Measurements from ENCODE around the gene CNKSR3.

Gene CNKSR3

GRCh38 chr6:154514481-154514880 is 4.0 kb upstream of the CNKSR3 start:
- Histone ChIP-seq H3K4me2 (no peak overlapping the region), H3K9ac (no peak overlapping the region), H3K4me3 (IDR thresholded peaks at IDR 0.05; ENCODE audit: insufficient read depth, low read depth, low read length) (no peak overlapping the region), H3K4me1 (ENCODE audit: low read depth, poor library complexity, severe bottlenecking) (no peaks in the 10 kb centered on the region), H3K79me2 (ENCODE audit: insufficient read depth, low read depth) (no peaks in the 10 kb centered on the region), H2AFZ (ENCODE audit: low read depth) (no peak overlapping the region), H3K36me3 (ENCODE audit: insufficient read depth) (no peaks in the 10 kb centered on the region), H4K20me1 (ENCODE audit: insufficient read depth) (no peaks in the 10 kb centered on the region), H3K27me3 (ENCODE audit: insufficient read depth, low read depth) (no peaks in the 10 kb centered on the region), H3K27ac (no peak overlapping the region)
- TF ChIP-seq, protein P1, sequence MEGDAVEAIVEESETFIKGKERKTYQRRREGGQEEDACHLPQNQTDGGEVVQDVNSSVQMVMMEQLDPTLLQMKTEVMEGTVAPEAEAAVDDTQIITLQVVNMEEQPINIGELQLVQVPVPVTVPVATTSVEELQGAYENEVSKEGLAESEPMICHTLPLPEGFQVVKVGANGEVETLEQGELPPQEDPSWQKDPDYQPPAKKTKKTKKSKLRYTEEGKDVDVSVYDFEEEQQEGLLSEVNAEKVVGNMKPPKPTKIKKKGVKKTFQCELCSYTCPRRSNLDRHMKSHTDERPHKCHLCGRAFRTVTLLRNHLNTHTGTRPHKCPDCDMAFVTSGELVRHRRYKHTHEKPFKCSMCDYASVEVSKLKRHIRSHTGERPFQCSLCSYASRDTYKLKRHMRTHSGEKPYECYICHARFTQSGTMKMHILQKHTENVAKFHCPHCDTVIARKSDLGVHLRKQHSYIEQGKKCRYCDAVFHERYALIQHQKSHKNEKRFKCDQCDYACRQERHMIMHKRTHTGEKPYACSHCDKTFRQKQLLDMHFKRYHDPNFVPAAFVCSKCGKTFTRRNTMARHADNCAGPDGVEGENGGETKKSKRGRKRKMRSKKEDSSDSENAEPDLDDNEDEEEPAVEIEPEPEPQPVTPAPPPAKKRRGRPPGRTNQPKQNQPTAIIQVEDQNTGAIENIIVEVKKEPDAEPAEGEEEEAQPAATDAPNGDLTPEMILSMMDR (conservative IDR thresholded peaks at IDR 0.05; ENCODE audit: low read depth, low read length) = no peak

- H2AFZ ChIP-seq (ENCODE audit: low read depth) = no peak overlapping the region
- no peaks in the 10 kb centered on the region for H4K20me1 ChIP-seq (ENCODE audit: insufficient read depth)
- H3K9ac ChIP-seq = no peak overlapping the region
- no peaks in the 10 kb centered on the region for H3K36me3 ChIP-seq (ENCODE audit: insufficient read depth)
- no peak overlapping the region for H3K4me3 ChIP-seq (IDR thresholded peaks at IDR 0.05; ENCODE audit: insufficient read depth, low read depth, low read length)
- H3K79me2 ChIP-seq (ENCODE audit: insufficient read depth, low read depth) = no peaks in the 10 kb centered on the region
- H3K27ac ChIP-seq = no peak overlapping the region
- TF ChIP-seq, protein P1 (conservative IDR thresholded peaks at IDR 0.05; ENCODE audit: low read depth, low read length) = no peak
- no peaks in the 10 kb centered on the region for H3K4me1 ChIP-seq (ENCODE audit: low read depth, poor library complexity, severe bottlenecking)
- no peaks in the 10 kb centered on the region for H3K27me3 ChIP-seq (ENCODE audit: insufficient read depth, low read depth)
- H3K4me2 ChIP-seq = no peak overlapping the region
Observed at GRCh38 chr6:154513601-154514320, 3.3 kb upstream of the CNKSR3 start.

GRCh38 chr6:154512201-154512600 is 1.7 kb upstream of the CNKSR3 start:
- H3K27me3 ChIP-seq (ENCODE audit: insufficient read depth, low read depth) = no peaks in the 10 kb centered on the region
- no peak overlapping the region for H3K4me2 ChIP-seq
- H3K4me1 ChIP-seq (ENCODE audit: low read depth, poor library complexity, severe bottlenecking) = no peaks in the 10 kb centered on the region

DNA sequence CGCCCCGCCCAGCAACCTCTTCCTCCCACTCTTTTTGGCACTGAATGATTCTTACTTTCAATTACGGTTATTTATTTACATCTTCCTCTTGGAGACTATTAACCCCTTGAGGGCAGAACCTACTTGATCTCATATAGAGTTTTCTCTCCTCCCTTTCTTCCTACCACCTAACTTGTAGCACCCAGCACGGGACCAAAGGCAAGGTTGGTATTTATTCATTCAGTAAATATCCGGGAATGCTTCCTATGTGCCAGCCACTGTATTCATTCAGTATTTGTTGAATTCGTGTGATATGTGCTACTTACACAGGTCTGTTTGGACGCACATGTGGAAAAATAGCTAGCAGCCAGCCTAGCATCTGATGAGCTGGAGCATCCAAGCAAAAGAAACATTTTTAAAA is 1.3 kb upstream of the CNKSR3 start:
- Histone ChIP-seq H3K9ac (no peak overlapping the region), H3K27me3 (ENCODE audit: insufficient read depth, low read depth) (no peaks in the 10 kb centered on the region), H3K4me3 (IDR thresholded peaks at IDR 0.05; ENCODE audit: insufficient read depth, low read depth, low read length) (no peak overlapping the region), H4K20me1 (ENCODE audit: insufficient read depth) (no peaks in the 10 kb centered on the region), H3K36me3 (ENCODE audit: insufficient read depth) (no peaks in the 10 kb centered on the region), H3K79me2 (ENCODE audit: insufficient read depth, low read depth) (no peaks in the 10 kb centered on the region), H3K4me2 (no peak overlapping the region), H3K4me1 (ENCODE audit: low read depth, poor library complexity, severe bottlenecking) (no peaks in the 10 kb centered on the region), H2AFZ (ENCODE audit: low read depth) (no peak overlapping the region), H3K27ac (no peak overlapping the region)
- TF ChIP-seq, protein P1 (conservative IDR thresholded peaks at IDR 0.05; ENCODE audit: low read depth, low read length) = no peak

More at GRCh38 chr6:154512201-154512600, 1.7 kb upstream of the CNKSR3 start:
- TF ChIP-seq, protein P1 (conservative IDR thresholded peaks at IDR 0.05; ENCODE audit: low read depth, low read length) = no peak
- Histone ChIP-seq H3K4me3 (IDR thresholded peaks at IDR 0.05; ENCODE audit: insufficient read depth, low read depth, low read length) (no peak overlapping the region), H2AFZ (ENCODE audit: low read depth) (no peak overlapping the region), H3K79me2 (ENCODE audit: insufficient read depth, low read depth) (no peaks in the 10 kb centered on the region), H3K27ac (no peak overlapping the region), H3K9ac (no peak overlapping the region), H4K20me1 (ENCODE audit: insufficient read depth) (no peaks in the 10 kb centered on the region), H3K36me3 (ENCODE audit: insufficient read depth) (no peaks in the 10 kb centered on the region)

Data from KMS-11 (cell line).